HEK293T (cell line): ENCODE measurements around the gene GIPR.

ENCODE experiments used
- ARNT ChIP-seq: fragments of 450-650 bp; IDR thresholded peaks from 2 replicates; pipeline ENCODE4 v1.6.1; 2017; ENCODE audit warnings: mild to moderate bottlenecking
- ELF4 ChIP-seq: fragments of 450-650 bp; IDR thresholded peaks from 2 replicates; pipeline ENCODE4 v1.6.1; 2017; ENCODE audit warnings: antibody characterized with exemption
- FOXA1 ChIP-seq: fragments of 450-650 bp; IDR thresholded peaks from 2 replicates; pipeline ENCODE4 v1.6.1; 2016; ENCODE audit warnings: mild to moderate bottlenecking
- FOXM1 ChIP-seq: fragments of 450-650 bp; IDR thresholded peaks from 2 replicates; pipeline ENCODE4 v1.6.1; 2017; ENCODE audit warnings: mild to moderate bottlenecking, borderline replicate concordance
- HDGF ChIP-seq: fragments of 450-650 bp; IDR thresholded peaks from 2 replicates; pipeline ENCODE4 v1.6.1; 2017; ENCODE audit warnings: antibody characterized with exemption, borderline replicate concordance
- L3MBTL2 ChIP-seq: fragments of 450-650 bp; conservative IDR thresholded peaks from 2 replicates; pipeline ENCODE4 v1.6.1; 2016; ENCODE audit warnings: mild to moderate bottlenecking
- NFRKB ChIP-seq: fragments of 450-650 bp; IDR thresholded peaks from 2 replicates; pipeline ENCODE4 v1.6.1; 2016; ENCODE audit warnings: mild to moderate bottlenecking, moderate library complexity
- SP1 ChIP-seq: fragments of 450-650 bp; IDR thresholded peaks from 2 replicates; pipeline ENCODE4 v1.6.1; 2017

DNA sequence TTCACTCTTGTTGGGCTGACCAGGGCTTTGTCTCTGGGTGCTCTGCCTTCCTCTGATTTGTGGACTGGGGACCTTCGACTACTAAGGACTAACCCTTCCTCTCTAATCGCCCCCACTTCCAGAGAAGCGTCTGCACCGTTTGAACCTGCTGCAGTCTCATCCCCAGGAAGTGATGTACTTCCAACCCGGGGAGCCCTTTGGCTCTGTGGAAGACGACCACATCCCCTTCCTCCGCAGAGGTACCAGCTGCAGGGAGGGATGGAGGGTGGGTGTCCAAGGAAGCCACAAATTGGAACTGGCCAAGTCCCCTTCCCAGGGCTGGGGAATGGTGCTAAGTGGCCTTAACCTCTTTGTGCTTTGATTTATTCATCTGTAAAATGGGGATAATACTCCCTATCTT lies 33.7 kb downstream of the GIPR start:
- TF ChIP-seq NFRKB, result no peak
- TF ChIP-seq L3MBTL2, result no peak
- no peak for TF ChIP-seq FOXA1
- no peak for TF ChIP-seq HDGF
- TF ChIP-seq FOXM1, result no peak
- TF ChIP-seq ELF4, result no peak
- TF ChIP-seq ARNT, result no peak
- no peak for TF ChIP-seq SP1
